NB4 (cell line): ENCODE data around the gene CCPG1.
"Not testable (repeated sequence)": the region's sequence is repeated elsewhere in the genome, so short reads cannot be mapped to it uniquely, and the experiment has no call there.

ENCODE experiments used
- POLR2A ChIP-seq: IDR thresholded peaks from 2 replicates; pipeline ENCODE4 v1.6.1; 2011; ENCODE audit warnings: mild to moderate bottlenecking; ENCODE audit not compliant: insufficient read length; ENCODE audit errors: extremely low read depth
- TF ChIP-seq, protein P1 (sequence below): IDR thresholded peaks from one replicate; pipeline ENCODE4 v1.5.1; 2012; ENCODE audit warnings: low read depth, low read length
- TF ChIP-seq, protein P2 (sequence below): IDR thresholded peaks from 2 replicates; pipeline ENCODE4 v1.6.1; 2011; ENCODE audit warnings: low read depth, low read length

DNA sequence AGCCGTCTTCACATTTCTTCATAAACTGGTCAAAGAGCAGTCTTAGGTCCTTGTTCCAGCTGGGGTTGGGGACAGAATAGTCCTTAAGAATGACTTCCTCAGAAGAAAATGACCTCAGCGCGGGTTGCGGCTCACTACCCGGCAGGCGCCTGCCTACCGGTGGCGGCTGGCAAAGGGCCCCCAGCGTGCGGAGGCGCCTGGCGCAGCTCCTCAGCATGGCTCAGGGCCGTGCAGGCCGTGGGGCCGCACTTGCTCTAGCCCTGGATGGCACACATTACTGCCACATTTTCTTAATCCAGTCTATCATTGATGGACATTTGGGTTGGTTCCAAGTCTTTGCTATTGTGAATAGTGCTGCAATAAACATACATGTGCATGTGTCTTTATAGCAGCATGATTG lies 35.0 kb upstream of the CCPG1 start:
- TF ChIP-seq, protein P1, sequence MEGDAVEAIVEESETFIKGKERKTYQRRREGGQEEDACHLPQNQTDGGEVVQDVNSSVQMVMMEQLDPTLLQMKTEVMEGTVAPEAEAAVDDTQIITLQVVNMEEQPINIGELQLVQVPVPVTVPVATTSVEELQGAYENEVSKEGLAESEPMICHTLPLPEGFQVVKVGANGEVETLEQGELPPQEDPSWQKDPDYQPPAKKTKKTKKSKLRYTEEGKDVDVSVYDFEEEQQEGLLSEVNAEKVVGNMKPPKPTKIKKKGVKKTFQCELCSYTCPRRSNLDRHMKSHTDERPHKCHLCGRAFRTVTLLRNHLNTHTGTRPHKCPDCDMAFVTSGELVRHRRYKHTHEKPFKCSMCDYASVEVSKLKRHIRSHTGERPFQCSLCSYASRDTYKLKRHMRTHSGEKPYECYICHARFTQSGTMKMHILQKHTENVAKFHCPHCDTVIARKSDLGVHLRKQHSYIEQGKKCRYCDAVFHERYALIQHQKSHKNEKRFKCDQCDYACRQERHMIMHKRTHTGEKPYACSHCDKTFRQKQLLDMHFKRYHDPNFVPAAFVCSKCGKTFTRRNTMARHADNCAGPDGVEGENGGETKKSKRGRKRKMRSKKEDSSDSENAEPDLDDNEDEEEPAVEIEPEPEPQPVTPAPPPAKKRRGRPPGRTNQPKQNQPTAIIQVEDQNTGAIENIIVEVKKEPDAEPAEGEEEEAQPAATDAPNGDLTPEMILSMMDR, result not testable (repeated sequence)
- TF ChIP-seq POLR2A, result not testable (repeated sequence)
- TF ChIP-seq, protein P2, sequence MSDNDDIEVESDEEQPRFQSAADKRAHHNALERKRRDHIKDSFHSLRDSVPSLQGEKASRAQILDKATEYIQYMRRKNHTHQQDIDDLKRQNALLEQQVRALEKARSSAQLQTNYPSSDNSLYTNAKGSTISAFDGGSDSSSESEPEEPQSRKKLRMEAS, result not testable (repeated sequence)
